HG03575 (cell line): ENCODE results near the gene FAM53B.
"Not testable (repeated sequence)": the region's sequence is repeated elsewhere in the genome, so short reads cannot be mapped to it uniquely, and the experiment has no call there.

Experiments used
- ATAC-seq: cut with Tn5 transposase; IDR thresholded peaks from one replicate; pipeline ENCODE4 v1.9.1; 2021; ENCODE audit not compliant: unreplicated experiment, insufficient number of reproducible peaks, low FRiP score; ENCODE audit errors: extremely low read depth

Gene FAM53B

DNA sequence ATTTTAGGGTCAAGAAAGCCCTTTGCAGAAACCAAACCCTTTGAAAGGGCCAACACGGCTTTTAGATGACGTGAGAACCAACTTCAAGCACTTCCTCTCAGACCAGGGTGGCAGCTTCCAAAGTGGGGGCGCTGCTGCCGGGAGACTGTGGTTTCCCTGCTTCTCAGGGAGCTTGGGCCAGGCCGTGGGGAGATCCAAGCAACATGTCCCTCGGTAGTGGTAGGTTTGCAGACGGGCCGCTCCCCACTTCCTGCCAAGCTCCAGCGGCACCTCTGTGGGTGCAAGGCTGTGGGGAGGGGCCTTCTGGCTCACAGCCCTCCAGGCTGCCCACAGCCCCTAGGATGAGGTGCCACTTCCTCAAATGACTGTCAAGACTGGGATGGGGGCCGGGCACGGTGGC is 132.4 kb downstream of the FAM53B start:
- no peak for ATAC-seq

DNA sequence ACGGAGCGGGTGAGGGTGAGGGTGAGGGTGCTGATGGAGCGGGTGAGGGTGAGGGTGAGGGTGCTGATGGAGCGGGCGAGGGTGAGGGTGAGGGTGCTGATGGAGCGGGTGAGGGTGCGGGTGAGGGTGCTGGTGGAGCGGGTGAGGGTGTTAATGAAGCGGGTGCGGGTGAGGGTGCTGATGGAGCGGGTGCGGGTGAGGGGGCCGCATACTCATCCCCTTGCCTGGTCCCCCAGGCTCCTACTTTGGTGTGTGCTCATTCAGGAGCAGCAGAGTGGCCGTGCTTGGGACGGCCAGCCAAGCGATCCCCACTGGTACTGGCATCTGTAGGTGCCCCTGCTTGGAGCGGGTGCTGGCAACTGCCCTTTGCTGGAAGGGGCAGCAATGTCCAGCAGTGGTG is 133.3 kb downstream of the FAM53B start:
- not testable (repeated sequence) for ATAC-seq

DNA sequence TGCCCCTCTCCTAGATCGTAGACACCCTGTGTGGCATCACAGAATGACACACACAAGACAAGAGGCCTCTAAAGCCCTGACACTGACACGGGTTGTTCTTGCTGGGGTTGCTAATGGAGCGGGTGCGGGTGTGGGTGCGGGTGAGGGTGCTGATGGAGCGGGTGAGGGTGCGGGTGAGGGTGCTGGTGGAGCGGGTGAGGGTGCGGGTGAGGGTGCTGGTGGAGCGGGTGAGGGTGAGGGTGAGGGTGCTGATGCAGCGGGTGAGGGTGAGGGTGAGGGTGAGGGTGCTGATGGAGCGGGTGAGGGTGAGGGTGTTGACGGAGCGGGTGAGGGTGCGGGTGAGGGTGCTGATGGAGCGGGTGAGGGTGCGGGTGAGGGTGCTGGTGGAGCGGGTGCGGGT is 134.0 kb downstream of the FAM53B start:
- not testable (repeated sequence) for ATAC-seq

DNA sequence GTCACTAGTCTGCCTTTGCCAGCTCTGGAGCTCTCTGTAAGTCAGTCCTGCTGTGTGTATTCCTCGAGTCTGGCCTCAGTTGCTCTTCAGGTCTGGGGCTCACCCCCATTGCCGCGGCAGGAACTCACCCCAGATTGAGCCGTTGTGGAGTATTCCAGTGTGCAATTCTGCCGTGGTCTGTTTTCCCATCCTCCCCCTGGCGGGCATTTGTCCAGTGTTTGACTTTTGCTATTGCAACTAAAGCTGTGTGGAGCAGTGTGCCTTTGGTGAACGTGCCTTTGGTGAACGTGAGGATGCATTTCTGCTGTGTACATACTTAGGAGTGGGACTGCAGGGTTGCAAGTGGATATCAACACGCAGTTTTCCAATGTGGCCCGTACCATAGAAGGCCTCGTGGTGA is 134.5 kb downstream of the FAM53B start:
- ATAC-seq: no peak

DNA sequence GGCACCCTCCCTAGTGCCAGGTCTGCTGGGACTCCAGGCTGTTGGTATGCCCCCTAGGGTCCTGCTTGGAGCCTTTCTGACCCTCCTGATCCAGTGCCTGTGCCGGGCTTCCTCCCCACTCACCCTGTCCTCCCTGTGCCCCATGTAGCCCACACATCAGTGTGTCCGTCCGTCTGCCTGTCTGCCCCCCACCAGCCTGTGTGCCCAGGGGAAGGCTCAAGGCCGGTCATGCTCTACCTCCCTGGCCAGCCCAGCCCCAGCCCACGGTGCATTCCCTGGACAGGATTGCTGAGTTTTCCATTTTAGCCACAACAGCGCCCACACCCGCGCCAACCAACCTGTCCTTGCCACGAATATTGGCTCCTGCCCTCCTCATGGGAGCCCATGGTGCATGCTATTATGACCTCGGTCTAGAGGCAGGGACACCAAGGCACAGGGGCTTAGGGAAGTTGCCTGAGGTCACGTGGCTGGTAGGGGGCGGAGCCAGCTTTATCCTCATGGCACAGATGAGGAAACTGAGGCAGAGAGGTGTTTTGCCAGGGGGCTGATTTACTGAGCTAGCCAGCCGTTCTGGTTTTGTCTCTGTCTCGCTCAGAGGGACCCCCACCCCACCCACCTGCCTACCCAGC is 136.0 kb downstream of the FAM53B start:
- no peak for ATAC-seq

DNA sequence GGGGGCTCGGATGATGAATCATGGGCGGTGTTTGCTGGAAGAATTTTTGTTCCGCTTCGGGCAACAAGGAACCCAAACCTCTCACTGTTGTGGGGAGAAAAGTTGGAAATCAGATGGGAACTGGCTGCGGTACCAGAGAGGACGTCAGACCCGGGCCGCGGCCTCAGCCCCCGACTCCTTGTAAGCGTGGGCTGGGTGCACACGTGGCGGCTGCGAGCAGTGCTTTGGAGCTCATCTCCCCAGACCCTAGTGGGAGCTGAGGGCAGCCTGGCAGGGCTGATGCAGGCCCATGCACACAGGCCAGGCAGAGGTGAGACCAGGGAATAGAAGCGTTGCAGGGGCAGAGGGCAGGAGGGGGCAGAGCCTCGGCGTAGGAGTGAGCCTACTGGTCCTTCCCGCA is 136.5 kb downstream of the FAM53B start:
- ATAC-seq: no peak

DNA sequence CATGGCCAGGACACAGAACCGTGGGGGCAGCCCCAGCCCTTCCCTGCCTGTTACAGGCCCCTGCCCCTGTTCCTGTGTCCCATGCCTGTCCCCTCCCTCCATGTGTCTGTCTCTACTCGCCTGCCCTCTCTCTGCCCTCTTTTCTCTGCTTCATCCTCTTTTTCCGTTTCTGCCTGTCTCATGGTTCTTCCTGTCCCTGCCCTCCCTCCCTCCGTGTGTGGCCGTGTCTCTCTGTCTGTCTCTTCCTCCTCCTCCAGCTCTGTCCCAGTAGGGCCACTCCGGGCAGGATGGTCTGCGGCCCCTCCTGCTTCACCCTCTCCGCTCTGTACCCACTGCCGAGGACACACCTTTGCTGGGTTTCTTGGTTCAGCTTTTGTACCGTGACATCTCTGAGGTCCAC is 137.4 kb downstream of the FAM53B start:
- no peak for ATAC-seq

DNA sequence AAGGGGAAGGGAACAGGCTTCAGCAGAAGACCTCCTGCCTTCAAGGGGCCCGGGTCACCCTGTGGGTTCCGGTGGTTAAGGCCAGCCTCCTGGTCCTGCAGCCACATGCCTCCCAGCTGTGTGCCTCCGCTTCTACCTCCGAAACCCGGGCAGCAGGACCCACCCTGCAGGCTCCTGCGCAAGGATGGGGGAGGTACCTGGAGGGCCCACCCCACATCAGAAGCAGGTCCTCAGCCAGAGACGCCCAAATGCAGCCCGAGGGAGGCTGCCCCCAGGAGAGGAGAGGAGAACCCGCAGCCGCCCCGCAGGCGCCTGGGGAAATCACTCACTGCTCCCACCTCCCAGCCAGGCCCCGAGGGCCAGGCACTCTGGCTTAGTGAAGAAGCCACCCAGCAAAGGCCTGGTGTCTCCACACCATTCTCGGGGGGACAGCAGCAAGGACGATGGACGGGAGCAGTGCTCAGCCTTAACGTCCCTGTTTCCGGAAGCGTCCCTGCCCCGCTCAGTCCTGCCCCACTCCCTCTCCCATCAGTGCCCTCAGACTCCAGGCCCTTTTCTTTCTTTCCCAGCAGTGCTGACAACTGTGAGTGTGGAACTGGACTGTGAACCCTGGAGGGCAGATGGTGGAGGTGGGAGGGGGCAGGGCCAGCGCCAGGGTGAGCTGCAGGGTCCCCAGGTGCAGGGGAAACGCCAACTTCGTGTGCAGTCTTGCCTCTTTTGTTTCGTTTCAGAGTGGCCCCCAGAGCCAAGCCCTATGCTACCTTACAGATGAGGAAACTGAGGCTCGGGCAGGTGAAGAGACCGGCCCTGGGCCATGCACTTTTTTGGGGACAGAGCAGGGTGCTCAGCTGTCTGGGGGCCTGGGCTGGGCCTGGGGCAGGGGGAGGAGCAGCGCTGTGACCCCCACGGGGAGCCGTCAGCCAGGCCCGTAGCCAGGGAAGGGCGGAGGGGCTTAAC is 138.0 kb downstream of the FAM53B start:
- ATAC-seq: no peak

DNA sequence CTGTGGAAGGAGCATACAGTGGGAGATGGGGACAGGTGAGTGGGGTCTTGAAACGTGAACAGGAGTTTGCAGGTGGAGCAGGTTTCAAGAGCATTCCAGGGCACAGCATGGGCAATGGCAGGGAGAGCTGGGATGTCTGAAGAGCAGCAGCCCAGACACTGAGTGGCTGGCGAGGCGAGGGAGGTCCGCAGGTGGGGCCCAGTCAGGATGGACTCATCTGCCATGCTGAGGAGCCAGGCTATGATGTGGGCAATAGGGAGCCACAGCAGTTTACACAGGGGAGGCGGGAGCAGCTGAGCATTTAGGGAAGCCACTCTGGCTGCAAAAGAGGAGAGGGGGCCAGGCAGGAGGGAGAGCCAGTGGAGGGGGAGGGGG is 138.7 kb downstream of the FAM53B start:
- no peak for ATAC-seq

DNA sequence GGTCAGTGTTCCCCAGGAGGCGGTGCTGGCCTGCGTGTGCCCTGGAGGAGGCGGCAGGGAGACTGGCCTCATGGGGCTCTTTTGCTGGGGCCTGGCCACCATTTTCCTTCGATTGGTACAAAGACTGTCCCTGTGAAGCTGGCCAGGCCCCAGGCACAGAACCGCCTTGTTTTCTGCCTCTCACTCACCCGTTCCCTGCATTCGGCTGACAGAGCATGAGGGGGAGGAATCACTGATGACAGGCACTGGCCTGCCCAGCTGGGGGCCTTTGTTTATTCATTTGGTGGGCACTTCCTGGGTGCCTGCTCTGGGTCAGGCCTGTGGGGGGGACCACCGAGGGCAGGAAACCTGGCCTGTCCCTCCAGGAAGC is 139.2 kb downstream of the FAM53B start:
- no peak for ATAC-seq

DNA sequence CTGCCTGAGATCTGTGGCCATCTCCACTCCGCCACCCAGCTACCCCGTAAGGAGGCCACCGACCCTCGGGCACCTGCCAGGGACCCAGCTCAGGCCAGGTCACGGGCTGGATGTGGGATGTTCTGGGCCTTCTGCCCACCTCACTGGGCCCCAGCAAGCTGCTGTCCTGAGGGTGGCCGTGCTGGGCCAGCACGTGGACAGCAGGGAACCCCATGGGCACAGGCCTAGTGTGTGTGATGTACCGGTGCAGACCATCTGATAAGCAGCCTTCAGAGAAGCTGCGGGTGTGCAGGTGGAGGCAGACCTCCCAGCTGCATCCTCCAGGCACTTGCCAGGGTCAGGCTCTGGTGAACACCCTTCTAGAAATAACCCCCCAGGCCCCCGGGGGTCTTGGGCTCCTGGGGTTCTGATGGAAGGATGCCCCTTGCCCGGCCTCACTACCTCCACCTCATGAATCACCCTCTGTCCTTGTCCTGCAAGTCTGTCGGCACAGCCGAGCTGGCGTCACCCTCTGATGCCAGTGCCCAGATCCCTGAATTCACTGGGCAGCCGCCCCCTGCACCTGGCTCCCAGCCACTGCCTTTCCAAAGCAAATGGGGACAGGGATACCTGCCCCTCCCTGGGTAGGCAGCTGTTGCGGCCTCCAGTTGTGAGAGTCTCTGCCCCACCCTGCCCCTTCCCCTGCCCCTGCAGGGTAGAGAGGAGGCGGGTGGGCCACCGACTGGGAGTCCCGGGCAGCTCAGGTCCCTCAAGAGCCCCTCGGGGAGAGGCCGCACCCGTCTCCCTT is 139.8 kb downstream of the FAM53B start:
- no peak for ATAC-seq

DNA sequence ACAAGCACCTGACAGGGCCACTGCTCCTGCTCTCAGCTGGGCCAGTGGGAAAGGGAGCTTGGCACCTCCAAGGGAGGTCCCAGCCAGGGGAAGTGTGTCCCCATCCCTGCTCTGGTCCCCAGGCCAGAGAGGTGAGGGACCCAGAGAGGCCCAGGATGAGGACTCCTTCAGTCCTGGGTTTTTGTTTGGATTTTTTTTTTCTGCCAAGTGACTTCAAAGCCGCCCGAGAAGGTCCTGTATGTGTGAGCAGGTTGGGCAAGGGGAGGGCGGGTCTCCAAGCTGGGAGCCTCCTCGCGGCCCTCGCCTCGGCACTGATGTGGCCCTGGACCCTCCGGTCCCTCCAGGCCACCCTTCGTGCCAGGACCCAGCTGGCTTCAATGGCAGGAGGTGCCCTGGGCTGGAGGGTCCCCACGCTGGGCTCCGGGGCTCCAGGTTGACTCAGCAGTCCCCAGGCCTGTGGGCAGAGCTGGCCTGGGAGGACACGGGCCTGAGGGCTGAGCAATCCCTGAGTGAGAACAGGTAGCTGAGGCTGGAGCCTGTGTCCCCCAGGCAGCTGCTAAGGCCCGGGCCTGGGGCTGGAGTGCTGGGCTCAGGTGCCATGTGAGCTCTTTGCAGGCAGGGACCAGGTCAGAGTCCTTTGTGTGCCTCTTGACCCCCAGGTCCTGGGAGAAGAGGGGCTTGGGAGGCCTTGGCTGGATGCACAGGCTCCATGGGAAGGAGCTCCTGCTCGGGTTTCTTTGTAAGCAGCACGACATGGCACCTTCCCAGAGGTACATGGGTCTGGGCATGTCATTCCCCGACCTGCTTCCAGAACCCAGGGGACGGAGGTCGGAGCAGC is 140.6 kb downstream of the FAM53B start:
- ATAC-seq: no peak

DNA sequence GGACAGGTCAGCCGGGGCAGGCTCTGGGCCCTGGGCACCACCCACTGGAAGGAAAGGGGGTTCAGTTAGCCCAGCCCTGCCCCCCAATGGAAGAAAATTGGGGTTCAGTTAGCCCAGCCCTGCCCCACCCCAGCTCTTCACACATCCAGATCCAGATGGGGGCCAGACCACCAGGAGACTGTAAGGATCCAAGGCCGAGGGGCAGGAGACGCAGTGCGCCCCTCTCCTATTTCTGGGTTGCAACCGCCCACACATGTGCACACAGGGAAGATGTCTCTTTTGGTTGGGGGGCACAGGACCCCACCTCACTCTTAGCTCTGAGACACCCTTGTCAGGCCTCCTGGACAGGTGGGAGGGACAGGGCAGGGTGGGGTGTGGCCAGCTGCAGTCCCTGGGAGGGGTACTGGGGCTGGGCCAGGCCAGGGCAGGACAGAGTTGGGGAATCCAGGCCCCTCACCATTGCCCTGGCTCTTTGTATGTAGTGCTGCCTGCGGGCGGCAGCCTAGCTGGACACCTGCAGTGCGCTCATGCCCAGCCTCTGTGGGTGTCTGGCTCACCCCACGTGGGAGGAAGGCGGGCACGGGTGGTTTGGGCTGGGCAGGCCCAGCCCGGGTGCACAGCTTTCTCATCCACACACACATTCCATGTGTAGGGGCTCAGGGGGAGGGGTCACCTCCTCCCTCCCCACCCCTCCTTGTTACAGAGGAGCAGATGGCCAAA is 141.4 kb downstream of the FAM53B start:
- no peak for ATAC-seq

DNA sequence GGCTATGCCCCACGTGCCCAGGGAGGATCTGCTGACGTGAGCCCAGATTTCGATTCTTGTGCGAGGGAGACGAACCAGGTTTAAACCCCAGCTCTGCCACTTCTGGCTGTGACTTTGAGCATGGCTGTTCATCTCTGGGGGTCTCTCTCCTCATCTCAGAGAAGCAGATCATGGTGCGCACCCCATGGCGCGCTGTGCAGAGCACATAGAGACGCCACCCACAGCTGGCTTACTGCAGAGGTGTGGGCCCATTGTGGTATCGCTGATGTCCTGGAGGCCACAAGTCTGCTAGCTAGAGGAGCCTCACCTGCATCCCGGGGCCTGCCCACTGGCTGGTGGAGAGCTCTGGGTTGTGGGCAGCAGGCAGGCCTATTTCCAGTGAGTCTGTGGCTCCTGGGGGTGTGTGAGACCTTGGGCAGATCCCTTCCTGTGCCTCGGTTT is 142.0 kb downstream of the FAM53B start:
- ATAC-seq: no peak

DNA sequence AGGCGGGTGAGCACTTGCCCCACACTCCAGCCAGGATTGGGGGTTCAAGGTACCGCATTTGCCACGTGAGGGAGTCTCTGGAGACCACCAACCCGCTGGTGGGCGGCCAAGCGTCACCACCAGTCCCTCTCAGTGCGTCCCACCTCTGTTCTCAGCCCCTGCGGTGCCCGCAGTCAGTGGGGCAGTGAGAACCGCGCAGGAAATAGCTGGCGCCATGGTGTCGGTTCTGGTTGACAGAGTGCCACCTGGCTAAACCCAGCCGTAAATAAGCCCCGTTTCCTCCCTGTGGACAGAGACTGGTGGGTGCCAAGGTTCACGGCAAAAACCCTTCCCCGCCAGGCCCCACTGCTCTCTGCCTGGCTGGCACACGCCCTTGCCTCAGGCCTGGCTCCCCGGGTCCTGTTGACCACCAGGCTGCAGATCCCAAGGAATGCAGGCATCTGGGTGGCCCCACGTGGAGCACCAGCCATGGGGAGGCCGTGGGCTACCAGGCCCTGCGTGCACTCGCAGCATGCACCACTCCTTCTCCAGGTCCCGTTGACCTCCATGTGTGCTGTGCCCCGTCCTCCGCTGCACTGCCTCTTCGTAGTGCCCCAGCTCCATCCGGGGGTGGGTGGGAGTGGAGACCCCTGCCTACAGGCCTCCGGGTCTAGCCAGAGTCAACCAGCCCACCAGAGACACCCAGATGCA is 142.6 kb downstream of the FAM53B start:
- ATAC-seq: no peak

DNA sequence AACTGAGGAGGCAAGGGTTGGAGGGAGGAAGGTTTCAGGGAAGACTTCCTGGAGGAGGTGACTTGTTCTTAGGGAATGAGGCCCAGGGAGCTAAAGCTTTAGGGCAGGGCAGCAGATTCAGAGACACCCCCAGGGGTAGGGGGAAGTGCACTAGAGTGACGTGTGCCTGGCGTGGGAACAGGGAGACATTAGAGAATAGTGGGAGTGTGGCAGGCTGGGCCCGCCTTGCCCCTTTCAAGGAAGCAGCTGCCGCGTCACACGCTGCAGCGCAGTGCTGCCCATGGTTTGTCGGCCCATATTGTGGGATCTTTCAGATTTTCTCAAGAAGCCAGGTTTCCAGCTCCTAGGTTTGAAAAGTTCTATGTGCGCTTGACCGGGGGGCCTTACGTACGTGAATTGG is 143.2 kb downstream of the FAM53B start:
- ATAC-seq: no peak

DNA sequence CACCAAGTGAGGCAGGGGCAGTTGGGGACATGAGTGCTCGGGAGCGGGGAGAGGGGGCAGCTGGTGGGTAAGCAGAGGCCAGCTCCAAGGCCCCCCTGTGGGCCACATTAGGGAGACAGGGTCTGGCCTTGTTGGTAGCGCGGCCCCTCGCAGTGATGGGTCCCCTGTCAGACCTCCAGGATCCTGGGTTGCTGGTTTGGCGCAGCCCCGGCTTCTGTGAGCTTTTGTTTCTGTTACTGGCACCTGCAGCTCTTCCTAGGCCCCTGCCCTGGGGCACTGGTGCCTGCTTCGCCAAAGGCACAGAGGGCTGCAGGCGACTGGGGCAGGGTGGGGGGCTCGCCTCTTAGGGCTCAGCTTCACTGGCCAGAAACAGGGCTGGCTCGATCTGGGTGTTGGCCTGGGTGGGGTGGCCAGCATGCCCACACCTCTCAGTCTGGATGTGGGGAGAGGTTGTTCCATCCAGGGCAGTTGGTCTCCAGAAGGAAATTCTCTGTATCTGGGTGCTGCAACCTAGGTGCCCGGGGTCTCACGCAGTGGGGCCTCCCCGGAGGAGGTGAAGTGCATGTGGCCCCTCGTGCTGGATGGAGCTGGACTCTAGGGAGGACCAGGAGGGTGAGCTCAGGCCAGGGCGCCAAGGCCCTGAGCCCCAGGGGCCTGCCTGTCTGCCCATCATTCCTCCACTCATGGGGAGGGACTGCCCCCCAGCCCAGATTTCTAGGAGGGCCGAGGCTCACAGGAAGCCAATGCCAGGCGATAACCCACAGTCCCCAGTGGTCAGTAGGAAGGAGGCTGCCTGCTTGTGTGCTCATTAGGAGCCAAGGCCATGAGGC is 143.9 kb downstream of the FAM53B start:
- ATAC-seq: no peak
